ENCODE data around the gene SCML1.
"Not testable (repeated sequence)": the region's sequence is repeated elsewhere in the genome, so short reads cannot be mapped to it uniquely, and the experiment has no call there.

SCML1 gene

DNA sequence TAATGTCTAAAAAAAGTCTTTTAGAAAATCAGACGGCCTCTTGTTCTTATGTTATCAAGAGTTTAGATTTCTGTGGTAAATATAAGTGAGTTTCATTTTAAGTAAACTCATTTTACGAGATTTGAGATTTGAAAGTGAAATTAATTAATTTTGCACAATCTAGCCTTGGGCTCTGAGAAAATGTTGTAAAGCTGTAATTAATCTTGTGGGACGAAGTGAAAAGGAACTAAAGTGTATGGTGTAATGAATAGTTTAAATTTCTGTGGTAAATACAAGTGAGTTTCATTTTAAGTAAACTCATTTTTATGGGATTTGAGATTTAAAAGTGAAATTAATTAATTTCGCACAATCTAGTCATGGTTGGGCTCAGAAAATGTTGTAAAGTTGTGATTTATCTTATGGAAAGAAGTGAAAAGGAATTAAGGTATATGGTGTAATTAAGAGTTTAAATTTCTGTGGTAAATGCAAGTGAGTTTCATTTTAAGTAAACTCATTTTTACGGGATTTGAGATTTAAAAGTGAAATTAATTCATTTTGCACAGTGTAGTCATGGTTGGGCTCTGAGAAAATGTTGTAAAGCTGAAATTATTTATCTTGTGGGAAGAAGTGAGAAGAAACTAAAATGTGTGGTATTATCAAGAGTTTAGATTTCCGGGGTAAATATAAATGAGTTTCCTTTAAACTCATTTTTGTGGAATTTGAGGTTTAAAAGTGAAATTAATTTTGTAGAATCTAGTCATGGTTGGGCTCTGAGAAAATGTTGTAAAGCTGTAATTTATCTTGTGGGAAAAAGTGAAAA lies 1.6 kb downstream of the SCML1 start:
- no peak for DNase-seq (ENCODE audit: low read depth, low spot score)

DNA sequence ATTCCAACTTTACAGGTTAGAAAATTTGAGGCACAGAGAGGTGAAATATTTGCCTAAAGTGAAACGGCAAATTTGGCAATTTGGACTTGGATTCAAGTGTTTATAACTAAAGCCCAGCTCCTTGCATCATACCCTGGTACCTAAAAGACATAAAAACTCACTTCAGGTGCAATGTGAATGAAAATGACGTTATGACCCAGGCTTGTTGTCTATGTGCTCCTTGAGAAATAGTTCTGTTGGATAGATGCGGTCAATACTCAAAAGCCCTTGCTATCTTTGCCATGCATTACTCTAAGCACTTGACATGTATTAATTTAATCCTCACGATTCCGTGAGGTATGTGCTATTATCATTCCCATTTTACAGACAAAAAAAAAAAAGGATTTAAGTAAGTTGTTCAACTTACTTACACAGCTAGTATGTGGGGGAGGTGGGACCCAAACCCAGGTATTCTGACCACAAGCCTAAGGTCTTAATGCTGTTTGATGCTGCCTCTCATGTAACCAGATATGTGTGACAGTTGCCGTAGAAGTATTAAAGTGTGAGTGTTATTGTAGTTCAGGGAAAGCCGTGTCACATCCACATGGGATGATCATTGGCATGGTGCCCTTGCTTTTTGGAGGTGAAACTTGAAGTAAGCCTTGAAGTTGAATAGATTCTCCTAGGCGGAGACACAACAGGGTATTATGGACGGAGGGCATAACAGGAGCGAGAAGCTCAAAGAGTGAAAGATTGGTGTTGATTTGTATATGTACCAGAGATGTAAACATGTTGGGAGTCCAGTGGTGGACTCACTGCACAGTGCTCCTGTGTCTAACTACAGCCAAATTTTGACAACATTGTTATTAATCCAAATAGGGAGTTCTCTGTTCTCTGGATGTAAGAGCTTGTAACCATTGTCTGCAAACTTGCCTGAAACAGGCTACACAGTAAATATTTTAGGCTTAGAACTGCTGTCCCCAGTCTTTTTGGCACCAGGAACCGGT lies 3.1 kb downstream of the SCML1 start:
- no peak for DNase-seq (ENCODE audit: low read depth, low spot score)

DNA sequence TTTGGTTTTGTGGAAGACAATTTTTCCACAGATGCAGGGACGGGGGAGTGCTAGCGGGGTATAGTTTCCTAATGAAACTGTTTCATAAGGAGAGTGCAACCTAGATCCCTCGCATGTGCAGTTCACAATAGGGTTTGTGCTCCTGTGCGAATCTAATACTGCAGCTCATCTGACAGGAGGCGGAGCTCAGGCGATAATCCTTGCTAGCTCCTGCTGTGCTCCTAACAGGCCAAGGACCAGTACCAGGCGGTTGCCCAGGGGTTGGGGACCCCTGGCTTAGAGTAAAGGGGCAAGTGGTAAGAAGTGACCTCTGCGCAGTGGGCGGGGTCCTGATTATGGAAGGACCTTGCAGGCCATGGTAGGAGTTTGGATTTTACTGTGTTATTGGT lies 3.8 kb downstream of the SCML1 start:
- DNase-seq (ENCODE audit: low read depth, low spot score), result no peak

DNA sequence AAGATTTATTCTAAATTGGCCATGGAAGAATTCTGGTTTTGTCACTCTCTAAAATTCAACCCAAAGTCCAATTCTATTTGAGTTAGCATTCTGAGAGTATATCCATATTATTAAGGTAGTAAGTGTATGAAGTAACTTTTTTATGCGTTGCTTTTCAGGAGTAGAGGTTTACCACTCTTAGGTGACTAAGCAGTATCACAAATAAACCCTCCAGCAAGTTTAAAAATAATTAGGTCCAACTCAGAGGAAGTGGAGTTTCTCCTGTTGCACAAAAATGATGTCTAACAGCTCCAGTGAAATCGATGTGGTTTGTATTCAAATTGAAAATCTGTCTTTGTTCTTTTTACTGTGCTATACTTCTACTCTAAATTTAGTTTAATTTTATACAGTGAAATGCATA lies 6.6 kb downstream of the SCML1 start:
- DNase-seq (ENCODE audit: low read depth, low spot score), result no peak

DNA sequence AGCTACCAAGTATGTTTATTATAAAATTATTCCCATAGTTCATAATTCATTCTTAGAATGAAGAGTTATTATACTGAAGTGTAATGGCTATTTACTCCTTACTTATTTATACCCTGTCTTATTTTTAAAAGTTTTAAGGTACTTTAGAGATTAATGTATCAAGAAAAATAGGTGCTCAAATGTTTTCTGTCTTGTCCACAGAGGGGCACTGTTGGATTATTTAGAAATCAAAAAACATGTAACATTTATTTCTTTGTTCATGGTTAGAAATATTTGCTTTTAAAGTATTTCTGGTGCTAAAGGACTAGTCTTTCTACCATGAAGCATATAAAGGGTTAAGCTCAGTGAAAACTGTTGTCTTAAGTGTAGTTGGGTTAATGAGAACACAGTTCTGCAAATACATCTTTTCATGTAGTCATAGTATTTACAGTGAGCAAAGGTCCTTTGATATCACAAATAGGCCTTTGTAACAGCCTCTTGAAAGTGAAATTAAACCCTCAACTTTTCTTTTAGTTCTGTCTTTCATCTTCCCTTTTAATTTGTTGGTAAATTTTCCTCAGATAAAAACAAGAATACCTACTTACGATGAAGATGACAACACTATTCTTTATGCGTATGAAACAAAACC lies 7.7 kb downstream of the SCML1 start:
- DNase-seq (ENCODE audit: low read depth, low spot score), result no peak

DNA sequence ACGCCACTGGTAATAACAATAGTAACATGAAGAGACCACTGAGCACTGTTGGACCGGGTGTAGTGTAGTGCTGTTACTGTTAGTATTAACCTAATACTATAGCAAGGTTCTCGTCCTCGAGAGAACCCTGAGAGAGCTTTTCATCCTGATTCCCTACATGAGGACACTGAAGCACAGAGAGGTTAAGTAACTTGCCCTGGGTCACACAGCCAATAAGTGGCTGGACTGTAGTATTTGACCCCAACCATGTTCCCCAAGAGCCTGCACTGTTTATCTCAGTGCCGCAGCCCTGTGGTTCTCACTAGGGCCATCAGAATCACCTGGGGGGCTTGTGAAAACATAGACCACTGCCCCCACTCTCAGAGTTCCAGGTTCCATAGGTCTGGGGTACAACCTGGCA lies 10.4 kb downstream of the SCML1 start:
- DNase-seq (ENCODE audit: low read depth, low spot score), result no peak

DNA sequence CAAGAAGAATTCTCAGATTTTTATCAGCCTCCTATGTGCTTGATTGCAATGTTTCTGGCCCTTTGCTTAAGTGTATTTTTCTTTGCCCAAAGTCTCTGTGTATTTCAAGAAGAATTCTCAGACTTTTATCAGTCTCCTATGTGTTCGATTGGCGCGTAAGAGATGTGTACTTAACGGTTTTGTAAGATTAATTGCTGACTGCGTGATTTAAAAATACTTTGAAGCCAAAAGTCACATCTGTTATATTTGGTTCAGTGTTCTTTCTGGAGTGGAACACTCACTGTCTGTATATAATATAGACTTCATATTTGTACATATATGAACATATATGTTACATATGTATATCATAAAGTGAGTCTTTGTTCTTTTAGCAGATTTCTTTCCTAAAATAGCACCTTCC lies 11.4 kb downstream of the SCML1 start:
- no peak for DNase-seq (ENCODE audit: low read depth, low spot score)

DNA sequence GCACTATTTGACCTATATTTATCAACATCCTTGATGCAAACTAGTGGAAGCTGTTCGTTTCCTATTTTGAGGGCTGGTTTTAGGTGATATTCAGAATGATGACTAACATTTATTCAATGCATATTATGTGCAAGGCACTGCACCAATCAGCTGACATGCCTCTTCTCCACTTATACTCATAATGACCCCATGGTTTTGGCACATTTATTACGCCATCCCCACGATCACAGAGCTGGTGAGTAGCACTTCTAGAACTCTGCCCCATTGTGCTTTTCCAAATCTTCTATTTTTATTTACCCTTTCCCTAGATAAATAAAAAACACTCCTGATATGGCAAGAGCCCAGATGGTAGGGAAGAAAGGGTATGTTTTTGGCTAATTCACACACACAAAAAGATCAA lies 13.1 kb downstream of the SCML1 start:
- DNase-seq (ENCODE audit: low read depth, low spot score), result no peak

DNA sequence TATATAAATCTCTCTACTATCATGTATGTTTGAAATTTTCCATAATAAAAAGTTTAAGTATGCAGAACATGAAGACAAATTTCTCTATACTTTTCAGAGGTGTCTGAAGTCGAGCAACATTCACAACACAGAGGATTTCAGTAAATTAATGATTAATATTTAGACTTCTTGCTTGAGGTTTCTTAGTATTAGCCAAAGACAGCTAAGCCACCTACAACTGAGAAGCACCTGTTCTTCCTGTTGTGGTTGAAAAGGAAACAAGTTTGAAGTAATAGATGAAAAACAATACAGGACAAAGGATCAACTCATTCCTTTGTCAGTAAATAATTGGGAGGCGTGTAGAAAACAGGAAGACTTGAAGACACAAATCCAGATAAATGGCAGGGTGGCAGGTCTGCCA lies 21.1 kb downstream of the SCML1 start:
- DNase-seq (ENCODE audit: low read depth, low spot score), result no peak

DNA sequence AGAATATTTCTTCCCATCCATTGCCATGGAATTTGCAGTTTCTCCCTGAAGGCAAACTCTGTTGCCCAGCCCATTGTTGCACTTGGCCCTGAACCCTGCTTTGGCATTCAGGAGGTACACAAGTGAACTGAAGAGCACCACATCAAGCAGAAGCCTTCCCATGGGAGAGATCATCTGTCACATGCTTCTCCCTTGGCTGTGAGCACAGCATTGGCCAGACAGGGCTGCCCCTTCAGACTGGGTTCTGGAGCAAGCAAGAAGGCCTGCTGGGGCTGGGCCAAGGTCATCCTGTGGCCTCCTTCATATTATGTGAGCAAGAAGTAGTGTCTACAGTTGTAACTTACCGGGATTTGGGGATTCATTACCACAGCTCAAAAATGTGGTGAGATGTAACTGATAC lies 22.7 kb downstream of the SCML1 start:
- no peak for DNase-seq (ENCODE audit: low read depth, low spot score)

DNA sequence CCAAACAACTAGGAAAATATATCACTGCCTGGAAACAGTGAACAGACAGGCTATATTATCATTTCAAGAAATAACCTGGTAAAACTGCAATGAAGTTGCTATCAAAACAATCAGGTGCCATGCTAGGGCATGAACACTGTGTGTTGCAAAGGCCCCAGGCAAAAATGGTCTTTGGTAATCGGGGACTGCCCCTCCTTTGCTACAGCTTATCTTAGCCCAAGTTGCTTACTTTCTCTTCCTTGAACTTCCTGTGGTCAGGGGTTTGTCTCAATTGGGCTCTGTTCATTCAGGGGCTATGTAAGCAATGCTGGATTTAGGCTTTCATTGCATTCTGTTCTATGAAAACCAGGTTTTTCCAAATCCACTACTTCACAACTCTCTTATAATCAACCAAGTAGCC lies 30.4 kb downstream of the SCML1 start:
- DNase-seq (ENCODE audit: low read depth, low spot score), result no peak

DNA sequence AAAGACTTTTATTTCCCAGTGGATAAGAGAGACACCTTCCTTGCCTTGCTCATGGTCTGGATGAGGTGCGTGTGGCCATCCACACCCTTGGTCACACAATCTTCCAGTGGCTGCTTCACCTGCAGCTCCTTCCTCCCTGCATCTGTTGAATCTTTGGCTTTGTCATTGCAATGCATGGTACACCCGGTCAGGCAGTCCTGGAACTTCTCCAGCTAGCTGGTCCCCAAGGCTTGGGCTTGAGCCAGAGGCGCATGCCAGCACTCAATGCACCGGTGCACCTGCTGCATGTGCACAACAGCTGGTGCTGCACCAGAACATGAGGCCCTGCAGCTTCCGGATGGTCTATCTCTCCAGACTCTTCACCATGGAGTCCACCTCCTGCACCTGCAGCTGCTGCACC lies 31.7 kb downstream of the SCML1 start:
- DNase-seq (ENCODE audit: low read depth, low spot score), result no peak

DNA sequence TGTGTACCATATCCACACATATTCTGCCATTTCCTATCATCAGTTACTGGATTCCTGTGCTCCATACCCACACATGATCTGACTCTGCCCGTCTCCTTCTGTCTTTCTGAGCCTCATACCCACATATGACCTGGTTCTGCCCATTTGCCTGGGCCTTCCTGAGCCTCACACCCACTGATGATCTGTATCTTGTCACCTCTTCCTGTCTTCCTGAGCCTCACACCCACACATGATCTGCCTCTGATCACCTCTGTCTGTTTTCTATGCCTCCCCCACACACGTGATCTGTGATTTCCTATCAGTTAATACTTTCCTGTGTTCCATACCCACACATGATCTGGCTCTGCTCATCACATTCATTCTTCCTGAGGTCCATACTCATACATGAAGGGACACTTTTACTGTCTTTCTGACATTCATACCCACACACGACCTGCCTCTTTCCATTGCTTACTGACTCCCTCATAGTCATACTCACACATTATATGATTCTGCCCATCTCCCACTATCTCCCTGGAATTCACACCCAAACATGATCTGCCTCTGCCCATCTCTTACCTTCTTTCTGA lies 32.5 kb downstream of the SCML1 start:
- DNase-seq (ENCODE audit: low read depth, low spot score), result no peak

DNA sequence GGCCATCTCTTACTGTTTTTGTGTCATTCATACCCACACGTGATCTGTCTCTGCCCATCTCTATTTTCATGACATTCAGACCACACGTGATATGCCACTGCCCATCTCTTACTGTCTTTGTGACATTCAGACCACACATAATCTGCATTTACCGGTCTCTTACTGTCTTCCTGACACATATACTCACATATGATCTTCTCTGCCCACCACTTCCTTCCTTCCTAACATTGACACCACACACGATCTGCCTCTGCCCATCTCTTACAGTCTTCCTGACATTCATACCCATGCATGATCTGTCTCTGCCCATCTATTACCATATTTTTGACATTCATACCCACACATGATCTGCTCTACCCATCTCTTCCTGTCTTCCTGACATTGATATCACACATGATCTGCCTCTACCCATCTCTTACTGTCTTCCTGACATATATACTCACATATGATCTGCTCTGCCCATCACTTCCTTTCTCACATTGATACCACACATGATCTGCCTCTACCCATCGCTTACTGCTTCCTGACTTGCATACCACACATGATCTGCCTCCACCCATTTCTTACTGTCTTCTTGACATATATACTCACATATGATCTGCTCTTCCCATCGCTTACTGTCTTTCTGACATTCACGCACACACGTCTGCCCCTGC lies 36.1 kb downstream of the SCML1 start:
- no peak for DNase-seq (ENCODE audit: low read depth, low spot score)

DNA sequence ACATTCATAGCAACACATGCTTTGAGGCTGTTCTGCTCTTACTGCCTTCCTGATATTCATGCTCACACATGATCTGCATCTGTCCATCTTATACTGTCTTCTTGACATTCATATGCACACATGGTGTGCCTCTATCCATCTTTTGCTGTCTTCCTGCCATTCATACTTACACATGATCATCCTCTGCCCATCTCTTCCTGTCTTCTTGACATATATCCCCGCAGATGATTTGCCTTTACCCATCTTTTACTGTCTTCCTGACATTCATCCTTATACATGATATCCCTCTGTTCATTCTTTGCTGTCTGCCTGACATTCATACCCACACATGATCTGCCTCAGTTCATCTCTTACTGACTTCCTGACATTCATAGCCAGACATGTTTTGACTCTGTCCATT lies 36.8 kb downstream of the SCML1 start:
- DNase-seq (ENCODE audit: low read depth, low spot score), result no peak

DNA sequence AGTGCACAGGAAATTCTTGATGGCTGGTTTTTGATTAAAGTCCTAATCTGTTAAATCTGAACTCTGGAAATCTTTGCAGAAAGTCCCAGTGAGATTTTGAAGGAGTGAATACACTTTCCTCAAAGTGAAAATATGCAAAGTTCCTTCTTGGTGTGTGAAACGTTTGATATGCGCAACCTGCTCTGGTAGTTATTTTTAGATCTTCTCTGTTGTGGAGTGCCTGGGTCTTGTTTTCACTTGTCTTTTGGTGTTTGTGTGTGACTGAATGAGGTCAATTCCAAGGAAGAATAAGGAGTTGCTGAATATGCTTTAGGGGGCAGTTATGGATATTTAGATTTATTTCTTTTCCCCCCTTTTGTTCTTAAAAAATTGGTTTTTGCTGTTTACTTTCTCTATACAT lies 41.7 kb downstream of the SCML1 start:
- DNase-seq (ENCODE audit: low read depth, low spot score), result no peak

DNA sequence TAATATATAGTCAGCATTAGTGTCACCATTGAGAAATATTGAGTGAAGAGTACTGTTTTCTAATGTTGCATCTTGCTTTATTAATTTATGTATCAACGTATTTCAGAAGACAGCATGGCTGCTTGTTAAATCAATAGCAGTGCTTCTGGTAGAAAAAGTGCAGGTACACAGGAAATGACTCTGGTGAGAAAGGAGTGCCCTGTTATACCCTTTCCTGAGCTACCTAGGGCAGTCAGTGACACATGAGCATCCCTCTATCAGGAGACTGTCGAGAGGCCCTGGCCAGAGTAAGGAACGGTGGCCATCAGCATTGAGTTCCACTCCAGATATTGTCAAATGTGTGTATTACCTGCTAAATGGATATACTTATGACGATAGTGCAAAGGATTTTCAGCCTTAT lies 42.1 kb downstream of the SCML1 start:
- DNase-seq (ENCODE audit: low read depth, low spot score), result no peak

DNA sequence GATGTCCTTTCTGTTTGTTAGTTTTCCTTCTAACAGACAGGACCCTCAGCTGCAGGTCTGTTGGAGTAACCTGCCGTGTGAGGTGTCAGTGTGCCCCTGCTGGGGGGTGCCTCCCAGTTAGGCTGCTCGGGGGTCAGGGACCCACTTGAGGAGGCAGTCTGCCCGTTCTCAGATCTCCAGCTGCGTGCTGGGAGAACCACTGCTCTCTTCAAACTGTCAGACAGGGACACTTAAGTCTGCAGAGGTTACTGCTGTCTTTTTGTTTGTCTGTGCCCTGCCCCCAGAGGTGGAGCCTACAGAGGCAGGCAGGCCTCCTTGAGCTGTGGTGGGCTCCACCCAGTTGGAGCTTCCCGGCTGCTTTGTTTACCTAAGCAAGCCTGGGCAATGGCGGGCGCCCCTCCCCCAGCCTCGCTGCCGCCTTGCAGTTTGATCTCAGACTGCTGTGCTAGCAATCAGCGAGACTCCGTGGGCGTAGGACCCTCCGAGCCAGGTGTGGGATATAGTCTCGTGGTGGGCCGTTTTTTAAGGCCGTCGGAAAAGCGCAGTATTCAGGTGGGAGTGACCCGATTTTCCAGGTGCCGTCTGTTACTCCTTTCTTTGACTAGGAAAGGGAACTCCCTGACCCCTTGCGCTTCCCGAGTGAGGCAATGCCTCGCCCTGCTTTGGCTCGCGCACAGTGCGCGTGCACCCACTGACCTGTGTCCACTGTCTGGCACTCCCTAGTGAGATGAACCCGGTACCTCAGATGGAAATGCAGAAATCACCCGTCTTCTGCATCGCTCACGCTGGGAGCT lies 49.5 kb downstream of the SCML1 start:
- not testable (repeated sequence) for DNase-seq (ENCODE audit: low read depth, low spot score)

DNA sequence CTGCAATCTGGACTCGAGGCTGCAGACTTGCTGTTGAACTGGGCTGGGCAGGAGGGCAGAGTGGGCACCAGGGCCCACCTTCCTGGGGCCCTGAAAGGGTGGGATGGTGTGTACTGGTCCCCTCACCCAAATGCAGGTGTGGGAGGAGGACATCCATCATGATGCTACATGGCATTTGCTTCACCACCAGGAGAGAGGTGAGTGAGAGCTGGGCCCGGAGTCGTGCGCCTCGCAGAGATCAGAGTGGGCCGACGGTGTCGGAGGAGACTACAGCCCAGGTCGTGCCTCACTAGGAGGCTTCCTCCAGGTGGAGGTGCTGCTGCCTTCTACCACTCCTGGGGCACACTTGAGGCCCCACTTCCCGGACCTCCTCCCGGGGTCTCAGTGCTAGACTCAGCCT lies 50.3 kb downstream of the SCML1 start:
- no peak for DNase-seq (ENCODE audit: low read depth, low spot score)

DNA sequence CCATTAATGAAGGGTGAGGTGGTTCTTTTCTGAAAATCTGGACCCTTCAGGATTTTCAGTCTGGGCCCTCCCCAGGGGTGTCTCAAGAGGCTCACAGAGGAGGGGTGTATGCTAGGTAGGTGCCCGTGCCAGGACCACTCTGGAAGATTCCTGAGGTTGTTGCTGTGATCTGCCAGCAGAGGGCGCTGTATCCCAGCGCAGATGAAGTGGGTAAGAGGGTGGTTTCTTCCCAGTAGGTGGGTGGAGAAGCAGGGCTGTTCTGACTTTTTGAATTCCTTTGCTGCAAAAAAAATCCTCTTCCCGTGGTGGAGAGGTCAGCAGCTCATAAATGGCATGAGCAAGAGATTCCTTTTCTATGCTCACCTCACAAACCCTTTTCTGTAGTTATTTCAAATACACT lies 51.1 kb downstream of the SCML1 start:
- DNase-seq (ENCODE audit: low read depth, low spot score), result peak; percentile 15
